Erythroblast (primary cell): ENCODE results near the gene SCAMP4.

Source experiments
- GATA1 ChIP-seq: IDR thresholded peaks from 2 replicates; pipeline ENCODE4 v1.6.1; 2011; ENCODE audit warnings: low read depth, mild to moderate bottlenecking, control low read depth, low read length, moderate library complexity
- POLR2A ChIP-seq: IDR thresholded peaks from 2 replicates; pipeline ENCODE4 v1.6.1; 2011; ENCODE audit warnings: mild to moderate bottlenecking, low read length

GRCh38 chr19:1945899-1946298, 40.7 kb downstream of the SCAMP4 start:
- TF ChIP-seq POLR2A (no peak), GATA1 (no peak)
